Suppressor macrophage (primary cell): ENCODE measurements around the gene HOXD4.

Source experiments
- DNase-seq, 4 experiments: peaks; one replicate each; pipeline ENCODE4 v3.0.0-alpha.2; 2020 to 2022

The HOXD4 gene

GRCh38 chr2:176126929-176127773 is 24.2 kb upstream of the HOXD4 start:
- peak; percentile 70 to 87 (median 82) for DNase-seq

- DNase-seq: no peak
These were observed 23.6 kb upstream of the HOXD4 start for GRCh38 chr2:176127774-176128072.

GRCh38 chr2:176128172-176128981 is 23.0 kb upstream of the HOXD4 start:
- peak in 1 of 4 experiments; percentile 17 for DNase-seq

- DNase-seq: peak in 3 of 4 experiments; percentile 22 to 57 (median 45)
These were observed 22.2 kb upstream of the HOXD4 start, which contains the start of gene HOXD8 for GRCh38 chr2:176128982-176129796. HOXD8 (plus strand) TSS chr2:176129705; CDS start chr2:176130367, 662 bp downstream.

GRCh38 chr2:176129813-176130146 is 21.6 kb upstream of the HOXD4 start:
- DNase-seq: no peak

GRCh38 chr2:176130147-176130956 is 21.0 kb upstream of the HOXD4 start:
- DNase-seq: peak in 3 of 4 experiments; percentile 16 to 52 (median 44)

GRCh38 chr2:176130957-176131847 is 20.1 kb upstream of the HOXD4 start:
- no peak for DNase-seq

- no peak for DNase-seq
These were observed 19.5 kb upstream of the HOXD4 start for GRCh38 chr2:176131848-176132158.

- DNase-seq: peak in 3 of 4 experiments; percentile 14 to 41 (median 16)
These were observed 18.9 kb upstream of the HOXD4 start for GRCh38 chr2:176132205-176133171.

- DNase-seq: no peak
These were observed 18.0 kb upstream of the HOXD4 start for GRCh38 chr2:176133389-176133788.

GRCh38 chr2:176134035-176134434 is 17.3 kb upstream of the HOXD4 start:
- DNase-seq: no peak

GRCh38 chr2:176135035-176135440 is 16.3 kb upstream of the HOXD4 start:
- no peak for DNase-seq

GRCh38 chr2:176136374-176137251 is 14.7 kb upstream of the HOXD4 start:
- DNase-seq: peak in 1 of 4 experiments; percentile 18

- no peak for DNase-seq
These were observed 14.1 kb upstream of the HOXD4 start for GRCh38 chr2:176137252-176137580.

- no peak for DNase-seq
These were observed 13.4 kb upstream of the HOXD4 start for GRCh38 chr2:176137906-176138305.

GRCh38 chr2:176138526-176138922 is 12.8 kb upstream of the HOXD4 start:
- no peak for DNase-seq

- no peak for DNase-seq
These were observed 12.3 kb upstream of the HOXD4 start for GRCh38 chr2:176138923-176139660.
